Activated B cell treated with CpG ODN at 0.5 μM for 24 hours (primary cell): ENCODE results near the gene MTHFS. TPM values are rescaled to one million over a fixed set of nuclear protein-coding genes. Genes with fewer than 3 reads are reported as not detected.

ENCODE experiments used
- ATAC-seq: fragments of 200-7000 bp; cut with Tn5 transposase; one replicate; pipeline ENCODE4 v1.10.0; 2021; ENCODE audit warnings: low read depth, mild to moderate bottlenecking, moderate library complexity
- CTCF ChIA-PET: fragments of 350-600 bp; sonication (Branson Sonifier 250); formaldehyde crosslinking; loops from one replicate; lab custom pipeline; 2021; ENCODE audit warnings: antibody characterized with exemption; lab: Charles Lee
- POLR2A ChIA-PET: fragments of 350-600 bp; sonication (Branson Sonifier 250); formaldehyde crosslinking; loops from one replicate; lab custom pipeline; 2021; ENCODE audit warnings: antibody characterized with exemption; lab: Charles Lee
- DNase-seq: peaks from one replicate; pipeline ENCODE4 v3.0.0; 2022
- H3K27ac Mint-ChIP-seq: one replicate; pipeline ENCODE4 v1.8.0; 2020; ENCODE audit warnings: mixed read lengths
- H3K27me3 Mint-ChIP-seq: one replicate; pipeline ENCODE4 v1.8.0; 2021; ENCODE audit warnings: mixed read lengths
- H3K36me3 Mint-ChIP-seq: one replicate; pipeline ENCODE4 v1.8.0; 2021; ENCODE audit warnings: low read depth, mixed read lengths
- H3K4me1 Mint-ChIP-seq: one replicate; pipeline ENCODE4 v1.8.0; 2021; ENCODE audit warnings: mixed read lengths
- H3K4me3 Mint-ChIP-seq: one replicate; pipeline ENCODE4 v1.8.0; 2020; ENCODE audit warnings: mild to moderate bottlenecking, mixed read lengths
- H3K9me3 Mint-ChIP-seq: one replicate; pipeline ENCODE4 v1.8.0; 2020; ENCODE audit warnings: mixed read lengths
- CTCF ChIP-seq: fragments of 200-600 bp; IDR thresholded peaks from one replicate; pipeline ENCODE4 v1.8.0; 2022; ENCODE audit warnings: antibody characterized with exemption, mild to moderate bottlenecking
- intact Hi-C: fragments of 100-400 bp; cut with micrococcal nuclease; formaldehyde crosslinking; loops from one replicate; pipeline ENCODE4 v1.15.1; 2024
- total RNA-seq: library from RNA; stranded (reverse); gene quantifications from 2 replicates; pipeline ENCODE4 v1.2.3, GENCODE V29; 2022

MTHFS gene
- total RNA-seq, 1 donor from 2014 or later, result 29.5 TPM

GRCh38 chr15:79897380-79897678 lies 515 bp upstream of the MTHFS start:
- no peak for TF ChIP-seq CTCF
- CTCF ChIA-PET, result interaction anchor here (1.2 to 2.4 kb wide), 5 partner anchors 43 to 516 kb away, joined by 3 to 13 read pairs (median 6); no protein-coding TSS in a partner anchor
- Mint-ChIP-seq H3K27ac (peak overlapping the region; percentile 92), H3K36me3 (peaks cover 11% of the 10 kb centered on the region), H3K4me1 (peaks cover 55% of the 10 kb centered on the region), H3K4me3 (peak overlapping the region; percentile 84), H3K27me3 (no peaks in the 10 kb centered on the region), H3K9me3 (no peaks in the 10 kb centered on the region)
- DNase-seq, result no peak
- intact Hi-C loops, result loop anchor here (1.0 to 2.0 kb wide), 2 partner anchors 82 to 161 kb away; partner anchors contain the start of gene ZFAND6
- POLR2A ChIA-PET, result interaction anchor here (0.6 to 4.4 kb wide), 14 partner anchors 10 to 153 kb away, joined by 3 to 58 read pairs (median 4); partner anchors contain the start of gene BCL2A1
- no peak for ATAC-seq

- Mint-ChIP-seq H3K9me3 (no peaks in the 10 kb centered on the region), H3K36me3 (peaks cover 18% of the 10 kb centered on the region), H3K27ac (peak overlapping the region; percentile 100), H3K27me3 (no peaks in the 10 kb centered on the region), H3K4me1 (peaks cover 54% of the 10 kb centered on the region), H3K4me3 (peak overlapping the region; percentile 99)
- DNase-seq (no peak), ATAC-seq (no peak)
- intact Hi-C loops, result loop anchor here (1.0 to 2.0 kb wide), 7 partner anchors 13 to 277 kb away; partner anchors contain the start of genes BCL2A1, FAH and ZFAND6
- no peak for TF ChIP-seq CTCF
- POLR2A ChIA-PET, result interaction anchor here (0.8 to 4.4 kb wide), 14 partner anchors 9 to 164 kb away, joined by 3 to 58 read pairs (median 4); partner anchors contain the start of genes BCL2A1 and ZFAND6
- CTCF ChIA-PET, result interaction anchor here (0.9 to 2.4 kb wide), 6 partner anchors 18 to 514 kb away, joined by 3 to 13 read pairs (median 6); no protein-coding TSS in a partner anchor
Observed at GRCh38 chr15:79896131-79896633, 632 bp downstream of the MTHFS start.

- ChIA-PET POLR2A (interaction anchor here (1.0 kb wide), 1 partner anchor 9 kb away, joined by 3 read pairs; no protein-coding TSS in a partner anchor), CTCF (interaction anchor here (0.7 kb wide), 1 partner anchor 12 kb away, joined by 3 read pairs; no protein-coding TSS in a partner anchor)
- ATAC-seq, result no peak
- Mint-ChIP-seq H3K27me3 (no peaks in the 10 kb centered on the region), H3K9me3 (no peaks in the 10 kb centered on the region), H3K27ac (no peak overlapping the region), H3K4me1 (peaks cover 12% of the 10 kb centered on the region), H3K36me3 (peaks cover 81% of the 10 kb centered on the region), H3K4me3 (no peak overlapping the region)
- no peak for DNase-seq
- intact Hi-C loops, result no loop called here
- TF ChIP-seq CTCF, result no peak
Observed at GRCh38 chr15:79887054-79887930, 9.5 kb downstream of the MTHFS start.

GRCh38 chr15:79886124-79886523 lies 10.7 kb downstream of the MTHFS start:
- no peak for DNase-seq
- Mint-ChIP-seq H3K27ac (no peak overlapping the region), H3K4me3 (no peak overlapping the region), H3K9me3 (no peaks in the 10 kb centered on the region), H3K27me3 (no peaks in the 10 kb centered on the region), H3K4me1 (peaks cover 5% of the 10 kb centered on the region), H3K36me3 (peaks cover 86% of the 10 kb centered on the region)
- intact Hi-C loops, result no loop called here
- CTCF ChIA-PET, result interaction anchor here (0.7 to 1.3 kb wide), 2 partner anchors 11 to 33 kb away, joined by 3 read pairs; no protein-coding TSS in a partner anchor
- no peak for ATAC-seq
- POLR2A ChIA-PET, result no interaction called here
- no peak for TF ChIP-seq CTCF

- Mint-ChIP-seq H3K27ac (no peak overlapping the region), H3K4me1 (no peaks in the 10 kb centered on the region), H3K9me3 (no peaks in the 10 kb centered on the region), H3K27me3 (no peaks in the 10 kb centered on the region), H3K4me3 (no peak overlapping the region), H3K36me3 (peaks cover 93% of the 10 kb centered on the region)
- CTCF ChIA-PET, result no interaction called here
- no peak for TF ChIP-seq CTCF
- POLR2A ChIA-PET, result no interaction called here
- ATAC-seq (no peak), DNase-seq (no peak)
- intact Hi-C loops, result no loop called here
Observed at GRCh38 chr15:79884204-79884596, 12.6 kb downstream of the MTHFS start.
